Kidney (tissue), 14 donors: ENCODE results near the gene MYOCOS. TPM values are rescaled to one million over a fixed set of nuclear protein-coding genes. Genes with fewer than 3 reads are reported as not detected.
A peak's percentile ranks its signal among the peaks of the same experiment; 100 is the strongest.

ENCODE experiments used
- DNase-seq, 5 donors: peaks; one replicate each; pipeline ENCODE4 v3.0.0-alpha.2; 2013 to 2020
- FAIRE-seq: peaks from 2 replicates; lab custom pipeline; 2012; peaks lifted over from hg19 to GRCh38; lab: Jason Lieb, UNC
- H3K27ac ChIP-seq, 2 donors: one replicate each; pipeline ENCODE4 v1.7.0; 2013; ENCODE audit warnings: low read depth in 2 of 2, low read length in 2 of 2, inconsistent platforms in 1 of 2
- H3K27me3 ChIP-seq: one replicate; pipeline ENCODE4 v1.7.1; 2013; ENCODE audit warnings: low read length, inconsistent platforms; ENCODE audit not compliant: control insufficient read depth, insufficient read depth
- H3K36me3 ChIP-seq, 3 donors: one replicate each; pipeline versions ENCODE4 v1.7.0 to v1.7.1; 2013; ENCODE audit warnings: low read length in 3 of 3, control low read depth in 1 of 3, inconsistent platforms in 1 of 3; ENCODE audit not compliant: insufficient read depth in 3 of 3, control insufficient read depth in 2 of 3
- H3K4me1 ChIP-seq, 3 donors: one replicate each; pipeline versions ENCODE4 v1.7.0 to v1.7.1; 2013; ENCODE audit warnings: low read length in 3 of 3, inconsistent platforms in 1 of 3, low read depth in 1 of 3; ENCODE audit not compliant: control insufficient read depth in 2 of 3, insufficient read depth in 2 of 3
- H3K4me3 ChIP-seq, 3 donors: one replicate each; pipeline versions ENCODE4 v1.7.0 to v1.8.1; 2013; ENCODE audit warnings: low read length in 3 of 3, control low read depth in 1 of 3, inconsistent platforms in 1 of 3
- H3K9ac ChIP-seq, 3 donors: one replicate each; pipeline versions ENCODE4 v1.7.0 to v1.7.1; 2013; ENCODE audit warnings: low read length in 3 of 3, control low read depth in 1 of 3, inconsistent platforms in 1 of 3
- H3K9me3 ChIP-seq, 3 donors: one replicate each; pipeline versions ENCODE4 v1.7.0 to v1.7.1; 2013; ENCODE audit warnings: low read length in 3 of 3, control low read depth in 1 of 3, inconsistent platforms in 1 of 3; ENCODE audit not compliant: control insufficient read depth in 2 of 3, insufficient read depth in 1 of 3
- CTCF ChIP-seq: IDR thresholded peaks from 3 replicates; pipeline ENCODE4 v1.5.1; 2012; ENCODE audit warnings: mild to moderate bottlenecking, moderate library complexity, borderline replicate concordance; ENCODE audit not compliant: insufficient read depth; ENCODE audit errors: extremely low read depth
- intact Hi-C: fragments of 100-400 bp; cut with DNase I; formaldehyde crosslinking; loops from one replicate; pipeline ENCODE4 v1.11.1; 2022
- polyA plus RNA-seq: library from polyadenylated mRNA; stranded (reverse); fragments of 350-450 nt; fragmentation: Illumina TruSeq; extraction: RNeasy Lipid Tissue Mini Kit (QIAGEN cat#74804); gene quantifications from one replicate; pipeline ENCODE4 v1.2.3, GENCODE V29; 2014; ENCODE audit warnings: low read depth, low replicate concordance; ENCODE audit not compliant: insufficient read depth
- total RNA-seq: library from RNA; stranded (reverse); fragmentation: NEBNext Ultra II Directional; extraction: Animal tissue kit (Norgen Biotek cat#: 25700); gene quantifications from one replicate; pipeline ENCODE4 v1.2.1, GENCODE V29; 2021
- donor health status: control.
- donor health status: control.
- donor health status: control.
- donor health status: control.
- donor health status: control.
- donor health status: DM: yes; HTN: yes; CAD: no.
- donor health status: Normal renal cell carcinoma (clear cell type).

MYOCOS gene
- total and polyA plus RNA-seq, 2 donors from 2014 or later = 0.54 TPM

- intact Hi-C loops = loop anchor here (10.0 kb wide), 1 partner anchor 342 kb away; no protein-coding TSS in a partner anchor
- DNase-seq (no peak), FAIRE-seq (no peak)
- Histone ChIP-seq H3K36me3 (no peaks in the 10 kb centered on the region), H3K27me3 (no peaks in the 10 kb centered on the region), H3K27ac (no peak overlapping the region), H3K9me3 (no peaks in the 10 kb centered on the region), H3K4me3 (no peak overlapping the region), H3K9ac (no peak overlapping the region), H3K4me1 (peaks cover 0 to 8% (median 0%) of the 10 kb centered on the region in 3 donors)
- TF ChIP-seq CTCF = no peak
These were observed 21.1 kb downstream of the MYOCOS start for GRCh38 chr1:171643156-171643555.

- peak; percentile 73 to 95 (median 88) for DNase-seq
- peak; percentile 76 for TF ChIP-seq CTCF
- Histone ChIP-seq H3K27me3 (no peaks in the 10 kb centered on the region), H3K9me3 (no peaks in the 10 kb centered on the region), H3K4me1 (peaks cover 0 to 8% (median 0%) of the 10 kb centered on the region in 3 donors), H3K9ac (peak overlapping the region in 1 of 3 donors; percentile 22), H3K36me3 (no peaks in the 10 kb centered on the region), H3K27ac (no peak overlapping the region), H3K4me3 (peak overlapping the region in 1 of 3 donors; percentile 32)
- no peak for FAIRE-seq
- intact Hi-C loops = loop anchor here (10.0 kb wide), 1 partner anchor 340 kb away; no protein-coding TSS in a partner anchor
These were observed 22.9 kb downstream of the MYOCOS start for GRCh38 chr1:171644805-171645483.

- Histone ChIP-seq H3K36me3 (no peaks in the 10 kb centered on the region), H3K27me3 (no peaks in the 10 kb centered on the region), H3K9ac (no peak overlapping the region), H3K4me3 (no peak overlapping the region), H3K27ac (no peak overlapping the region), H3K4me1 (peaks cover 0 to 8% (median 0%) of the 10 kb centered on the region in 3 donors), H3K9me3 (no peaks in the 10 kb centered on the region)
- no peak for TF ChIP-seq CTCF
- DNase-seq (peak in 1 of 5 donors; percentile 58), FAIRE-seq (no peak)
- intact Hi-C loops = loop anchor here (10.0 kb wide), 1 partner anchor 339 kb away; no protein-coding TSS in a partner anchor
These were observed 23.7 kb downstream of the MYOCOS start for GRCh38 chr1:171645553-171646248.
